H9 (cell line): ENCODE data around the gene RFPL3. TPM values are rescaled to one million over a fixed set of nuclear protein-coding genes. Genes with fewer than 3 reads are reported as not detected.

Experiments
- DNase-seq: peaks from one replicate; pipeline ENCODE4 v3.0.0-alpha.2; 2017
- H2AFZ ChIP-seq: one replicate; pipeline ENCODE4 v1.6.1; 2013; ENCODE audit warnings: mild to moderate bottlenecking, low read length, control low read depth, moderate library complexity
- H2AK5ac ChIP-seq: 2 replicates; pipeline ENCODE4 v1.6.1; 2013; ENCODE audit warnings: low read length, control low read depth, mixed read lengths; ENCODE audit not compliant: insufficient read length
- H2BK120ac ChIP-seq: one replicate; pipeline ENCODE4 v1.6.1; 2013; ENCODE audit warnings: low read depth, mild to moderate bottlenecking, low read length, control low read depth, inconsistent platforms; ENCODE audit not compliant: poor library complexity, severe bottlenecking
- H2BK12ac ChIP-seq: 2 replicates; pipeline ENCODE4 v1.6.1; 2013; ENCODE audit warnings: low read length, control low read depth, mixed read lengths, low read depth; ENCODE audit not compliant: insufficient read length
- H2BK15ac ChIP-seq: 2 replicates; pipeline ENCODE4 v1.6.1; 2013; ENCODE audit warnings: low read depth, low read length, control low read depth
- H2BK20ac ChIP-seq: one replicate; pipeline ENCODE4 v1.6.1; 2013; ENCODE audit warnings: low read depth, mild to moderate bottlenecking, low read length, control low read depth, inconsistent platforms; ENCODE audit not compliant: poor library complexity, severe bottlenecking
- H2BK5ac ChIP-seq: 2 replicates; pipeline ENCODE4 v1.6.1; 2013; ENCODE audit warnings: low read length, control low read depth, mixed read lengths; ENCODE audit not compliant: insufficient read length
- H3K14ac ChIP-seq: 2 replicates; pipeline ENCODE4 v1.6.1; 2013; ENCODE audit warnings: low read length, control low read depth; ENCODE audit not compliant: insufficient read depth
- H3K18ac ChIP-seq: 2 replicates; pipeline ENCODE4 v1.6.1; 2013; ENCODE audit warnings: low read depth, mild to moderate bottlenecking, mixed read lengths, low read length, control low read depth; ENCODE audit not compliant: insufficient read length
- H3K23ac ChIP-seq: 2 replicates; pipeline ENCODE4 v1.6.1; 2013; ENCODE audit warnings: low read length, control low read depth, mixed read lengths, low read depth; ENCODE audit not compliant: insufficient read length
- H3K23me2 ChIP-seq: 2 replicates; pipeline ENCODE4 v1.6.1; 2013; ENCODE audit warnings: low read depth, mild to moderate bottlenecking, mixed read lengths, low read length, control low read depth; ENCODE audit not compliant: insufficient read length, poor library complexity, severe bottlenecking
- H3K27ac ChIP-seq: 2 replicates; pipeline ENCODE4 v1.5.1; 2013; ENCODE audit warnings: low read length, control low read depth, mixed read lengths, low read depth; ENCODE audit not compliant: insufficient read length
- H3K27me3 ChIP-seq: 2 replicates; pipeline ENCODE4 v1.6.1; 2013; ENCODE audit warnings: low read length, control low read depth, inconsistent platforms; ENCODE audit not compliant: insufficient read depth
- H3K4ac ChIP-seq: 2 replicates; pipeline ENCODE4 v1.6.1; 2013; ENCODE audit warnings: low read depth, mild to moderate bottlenecking, control low read depth, inconsistent platforms, low read length, moderate library complexity
- H3K4me1 ChIP-seq: 2 replicates; pipeline ENCODE4 v1.6.1; 2013; ENCODE audit warnings: low read length, control low read depth, inconsistent platforms; ENCODE audit not compliant: insufficient read depth
- H3K4me2 ChIP-seq: 2 replicates; pipeline ENCODE4 v1.6.1; 2013; ENCODE audit warnings: low read length, control low read depth, mixed read lengths; ENCODE audit not compliant: insufficient read length, insufficient read depth
- H3K56ac ChIP-seq: 2 replicates; pipeline ENCODE4 v1.6.1; 2013; ENCODE audit warnings: low read depth, mild to moderate bottlenecking, mixed read lengths, low read length, control low read depth; ENCODE audit not compliant: insufficient read length
- H3K79me1 ChIP-seq: 2 replicates; pipeline ENCODE4 v1.6.1; 2013; ENCODE audit warnings: low read depth, mild to moderate bottlenecking, moderate library complexity, low read length, control low read depth, inconsistent platforms; ENCODE audit not compliant: insufficient read depth, poor library complexity, severe bottlenecking
- H3K79me2 ChIP-seq: 2 replicates; pipeline ENCODE4 v1.6.1; 2013; ENCODE audit warnings: low read length, control low read depth, inconsistent platforms; ENCODE audit not compliant: insufficient read depth
- H3K9ac ChIP-seq: 2 replicates; pipeline ENCODE4 v1.6.1; 2013; ENCODE audit warnings: low read length, control low read depth, mixed read lengths; ENCODE audit not compliant: insufficient read length; ENCODE audit errors: extremely low read depth
- H3K9me3 ChIP-seq: one replicate; pipeline ENCODE4 v1.6.1; 2013; ENCODE audit warnings: low read depth, low read length, inconsistent platforms; ENCODE audit not compliant: control insufficient read depth
- H3T11ph ChIP-seq: one replicate; pipeline ENCODE4 v1.6.1; 2013; ENCODE audit warnings: mild to moderate bottlenecking, low read length, control low read depth, inconsistent platforms
- H4K20me1 ChIP-seq: one replicate; pipeline ENCODE4 v1.6.1; 2013; ENCODE audit not compliant: control insufficient read depth, insufficient read length, insufficient read depth
- H4K5ac ChIP-seq: 2 replicates; pipeline ENCODE4 v1.6.1; 2013; ENCODE audit warnings: low read depth, mild to moderate bottlenecking, mixed read lengths, low read length, control low read depth; ENCODE audit not compliant: insufficient read length
- H4K8ac ChIP-seq: replicated peaks from 2 replicates; pipeline ENCODE4 v1.6.1; 2013; ENCODE audit warnings: low read length, control low read depth, mixed read lengths, low read depth; ENCODE audit not compliant: insufficient read length
- H4K91ac ChIP-seq: 2 replicates; pipeline ENCODE4 v1.6.1; 2013; ENCODE audit warnings: low read depth, mild to moderate bottlenecking, moderate library complexity, mixed read lengths, low read length, control low read depth; ENCODE audit not compliant: insufficient read length
- H3K27ac Mint-ChIP-seq, 3 experiments: 2 replicates in 2 of 3; 3 replicates in 1 of 3; pipeline ENCODE4 v1.8.0; 2020 to 2021; ENCODE audit warnings: mixed read lengths in 3 of 3, mild to moderate bottlenecking in 1 of 3, moderate library complexity in 1 of 3
- H3K27me3 Mint-ChIP-seq: 2 replicates; pipeline ENCODE4 v1.8.0; 2021; ENCODE audit warnings: low read depth, mild to moderate bottlenecking, moderate library complexity, mixed read lengths
- H3K36me3 Mint-ChIP-seq, 3 experiments: 2 replicates in 2 of 3; 3 replicates in 1 of 3; pipeline ENCODE4 v1.8.0; 2020 to 2021; ENCODE audit warnings: low read depth in 3 of 3, mixed read lengths in 3 of 3; ENCODE audit not compliant: insufficient read depth in 1 of 3
- H3K4me1 Mint-ChIP-seq, 2 experiments: 2 replicates each; pipeline ENCODE4 v1.8.0; 2020; ENCODE audit warnings: mixed read lengths in 2 of 2
- H3K4me3 Mint-ChIP-seq, 2 experiments: 2 replicates in 1 of 2; 3 replicates in 1 of 2; pipeline ENCODE4 v1.8.0; 2020 to 2021; ENCODE audit warnings: mild to moderate bottlenecking in 2 of 2, mixed read lengths in 2 of 2, moderate library complexity in 1 of 2
- H3K9me3 Mint-ChIP-seq, 2 experiments: 2 replicates in 1 of 2; 3 replicates in 1 of 2; pipeline ENCODE4 v1.8.0; 2020; ENCODE audit warnings: mild to moderate bottlenecking in 2 of 2, mixed read lengths in 2 of 2, moderate library complexity in 1 of 2
- WGBS: extraction: QIAGEN DNeasy Blood & Tissue Kit; methylation state at CpG from one replicate; pipeline ENCODE4 v1.1.7; 2013; ENCODE audit warnings: missing lambda C conversion rate, low lambda C conversion rate, mixed read lengths; ENCODE audit not compliant: insufficient read length; ENCODE audit errors: extremely low coverage; 5-methylcytosine and 5-hydroxymethylcytosine counted together
- total RNA-seq: library from RNA; stranded (reverse); gene quantifications from 2 replicates; pipeline ENCODE4 v1.2.1, GENCODE V29; 2021
- TF ChIP-seq, protein P1 (sequence below): fragments of 200-600 bp; sonication (generic); conservative IDR thresholded peaks from 3 replicates; pipeline ENCODE4 v1.8.0; 2021; ENCODE audit warnings: antibody characterized with exemption, mild to moderate bottlenecking

RFPL3 gene
- total RNA-seq, 1 experiment from 2014 or later = not detected

- Histone ChIP-seq H3K14ac (no peak overlapping the region), H3K9ac (no peak overlapping the region), H3K23me2 (no peaks in the 10 kb centered on the region), H3K4ac (no peak overlapping the region), H3K4me1 (no peaks in the 10 kb centered on the region), H4K8ac (no peak overlapping the region), H2BK120ac (no peak overlapping the region), H3K79me2 (no peaks in the 10 kb centered on the region), H2BK15ac (no peak overlapping the region), H2BK12ac (no peak overlapping the region), H4K5ac (no peak overlapping the region), H3K18ac (no peak overlapping the region), H3K4me2 (no peak overlapping the region), H2AK5ac (no peak overlapping the region), H3K23ac (no peak overlapping the region), H4K91ac (no peak overlapping the region), H3K56ac (no peak overlapping the region), H3K79me1 (no peaks in the 10 kb centered on the region), H3K27me3 (no peaks in the 10 kb centered on the region), H4K20me1 (no peaks in the 10 kb centered on the region), H3T11ph (no peak overlapping the region), H3K9me3 (no peaks in the 10 kb centered on the region), H3K27ac (no peak overlapping the region), H2BK20ac (no peak overlapping the region), H2BK5ac (no peak overlapping the region), H2AFZ (no peak overlapping the region)
- TF ChIP-seq, protein P1, sequence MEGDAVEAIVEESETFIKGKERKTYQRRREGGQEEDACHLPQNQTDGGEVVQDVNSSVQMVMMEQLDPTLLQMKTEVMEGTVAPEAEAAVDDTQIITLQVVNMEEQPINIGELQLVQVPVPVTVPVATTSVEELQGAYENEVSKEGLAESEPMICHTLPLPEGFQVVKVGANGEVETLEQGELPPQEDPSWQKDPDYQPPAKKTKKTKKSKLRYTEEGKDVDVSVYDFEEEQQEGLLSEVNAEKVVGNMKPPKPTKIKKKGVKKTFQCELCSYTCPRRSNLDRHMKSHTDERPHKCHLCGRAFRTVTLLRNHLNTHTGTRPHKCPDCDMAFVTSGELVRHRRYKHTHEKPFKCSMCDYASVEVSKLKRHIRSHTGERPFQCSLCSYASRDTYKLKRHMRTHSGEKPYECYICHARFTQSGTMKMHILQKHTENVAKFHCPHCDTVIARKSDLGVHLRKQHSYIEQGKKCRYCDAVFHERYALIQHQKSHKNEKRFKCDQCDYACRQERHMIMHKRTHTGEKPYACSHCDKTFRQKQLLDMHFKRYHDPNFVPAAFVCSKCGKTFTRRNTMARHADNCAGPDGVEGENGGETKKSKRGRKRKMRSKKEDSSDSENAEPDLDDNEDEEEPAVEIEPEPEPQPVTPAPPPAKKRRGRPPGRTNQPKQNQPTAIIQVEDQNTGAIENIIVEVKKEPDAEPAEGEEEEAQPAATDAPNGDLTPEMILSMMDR = no peak
- H3K36me3 Mint-ChIP-seq = no peaks in the 10 kb centered on the region
- H3K4me1 Mint-ChIP-seq = peaks cover 2 to 11% of the 10 kb centered on the region in 2 experiments; a peak in 3 of 4 replicates
- no peak overlapping the region for H3K27ac Mint-ChIP-seq
- DNase-seq = no peak
- H3K4me3 Mint-ChIP-seq = no peak overlapping the region; a peak in 1 of 5 replicates
- no CpG with 5 or more reads among the region's 5 CpGs for WGBS
- H3K9me3 Mint-ChIP-seq = no peaks in the 10 kb centered on the region; a peak in 1 of 5 replicates
- H3K27me3 Mint-ChIP-seq = peaks cover 45% of the 10 kb centered on the region
Observed at GRCh38 chr22:32310777-32311176, 46.9 kb upstream of the RFPL3 start.
